GM18858 (cell line): Measurements from ENCODE around the gene ADCY1.

ENCODE experiments used
- ATAC-seq: cut with Tn5 transposase; IDR thresholded peaks from one replicate; pipeline ENCODE4 v1.9.1; 2021; ENCODE audit not compliant: unreplicated experiment

Gene ADCY1

GRCh38 chr7:45623157-45623556, 49.0 kb downstream of the ADCY1 start:
- ATAC-seq, result no peak

GRCh38 chr7:45623740-45624391, 49.7 kb downstream of the ADCY1 start:
- ATAC-seq, result no peak

- no peak for ATAC-seq
Observed at GRCh38 chr7:45624392-45624760, 50.2 kb downstream of the ADCY1 start.

- ATAC-seq, result no peak
Observed at GRCh38 chr7:45625067-45625466, 50.9 kb downstream of the ADCY1 start.

- no peak for ATAC-seq
Observed at GRCh38 chr7:45625714-45626440, 51.7 kb downstream of the ADCY1 start.

- ATAC-seq, result no peak
Observed at GRCh38 chr7:45626441-45627430, 52.6 kb downstream of the ADCY1 start.

- no peak for ATAC-seq
Observed at GRCh38 chr7:45627691-45628456, 53.7 kb downstream of the ADCY1 start.

GRCh38 chr7:45631569-45631968, 57.4 kb downstream of the ADCY1 start:
- ATAC-seq, result no peak

- no peak for ATAC-seq
Observed at GRCh38 chr7:45636733-45637132, 62.6 kb downstream of the ADCY1 start.

- ATAC-seq, result no peak
Observed at GRCh38 chr7:45638916-45639315, 64.7 kb downstream of the ADCY1 start.

- ATAC-seq, result no peak
Observed at GRCh38 chr7:45642044-45642443, 67.9 kb downstream of the ADCY1 start.

- no peak for ATAC-seq
Observed at GRCh38 chr7:45643630-45644029, 69.5 kb downstream of the ADCY1 start.

GRCh38 chr7:45644237-45644636, 70.1 kb downstream of the ADCY1 start:
- ATAC-seq, result no peak

GRCh38 chr7:45645141-45645969, 71.2 kb downstream of the ADCY1 start:
- ATAC-seq, result no peak

- no peak for ATAC-seq
Observed at GRCh38 chr7:45646207-45646821, 72.1 kb downstream of the ADCY1 start.

GRCh38 chr7:45646996-45647825, 73.0 kb downstream of the ADCY1 start:
- no peak for ATAC-seq

GRCh38 chr7:45647967-45648670, 74.0 kb downstream of the ADCY1 start:
- no peak for ATAC-seq

- no peak for ATAC-seq
Observed at GRCh38 chr7:45648671-45648995, 74.5 kb downstream of the ADCY1 start.
